Loucy (cell line): ENCODE results near the gene FNTB.
A peak's percentile ranks its signal among the peaks of the same experiment; 100 is the strongest.

Experiments
- H2AFZ ChIP-seq: fragments of 200-600 bp; sonication (generic); 2 replicates; pipeline ENCODE4 v1.6.0; 2016; ENCODE audit warnings: antibody characterized with exemption, mild to moderate bottlenecking, low read length, moderate library complexity
- H3F3A ChIP-seq: fragments of 200-600 bp; 2 replicates; pipeline ENCODE4 v1.6.0; 2016; ENCODE audit warnings: antibody characterized with exemption, low read depth, mild to moderate bottlenecking
- H3K27me3 ChIP-seq: fragments of 200-600 bp; sonication (generic); 2 replicates; pipeline ENCODE4 v1.6.1; 2014; ENCODE audit warnings: low read length, mild to moderate bottlenecking; ENCODE audit not compliant: insufficient read depth, poor library complexity, severe bottlenecking
- H3K36me3 ChIP-seq: fragments of 200-600 bp; sonication (generic); 2 replicates; pipeline ENCODE4 v1.6.1; 2016; ENCODE audit warnings: low read length; ENCODE audit not compliant: insufficient read depth
- H3K4me1 ChIP-seq: fragments of 200-600 bp; sonication (generic); 2 replicates; pipeline ENCODE4 v1.5.1; 2014; ENCODE audit warnings: low read length, mild to moderate bottlenecking; ENCODE audit not compliant: insufficient read depth, poor library complexity, severe bottlenecking
- H3K4me2 ChIP-seq: fragments of 200-600 bp; sonication (generic); 2 replicates; pipeline ENCODE4 v1.6.0; 2014; ENCODE audit warnings: antibody characterized with exemption, low read length, low read depth, mild to moderate bottlenecking; ENCODE audit not compliant: poor library complexity, severe bottlenecking
- H3K4me3 ChIP-seq: fragments of 200-600 bp; sonication (generic); 2 replicates; pipeline ENCODE4 v1.5.1; 2014; ENCODE audit warnings: low read length, mild to moderate bottlenecking, mixed read lengths; ENCODE audit not compliant: poor library complexity, severe bottlenecking
- H3K79me2 ChIP-seq: fragments of 200-600 bp; sonication (generic); 2 replicates; pipeline ENCODE4 v1.6.1; 2014; ENCODE audit warnings: low read length; ENCODE audit not compliant: insufficient read depth
- H3K9ac ChIP-seq: fragments of 200-600 bp; sonication (generic); 2 replicates; pipeline ENCODE4 v1.6.0; 2014; ENCODE audit warnings: mild to moderate bottlenecking, low read depth, low read length, moderate library complexity; ENCODE audit not compliant: poor library complexity, severe bottlenecking
- H3K9me2 ChIP-seq: fragments of 200-600 bp; sonication (generic); replicated peaks from 2 replicates; pipeline ENCODE4 v1.6.1; 2016; ENCODE audit warnings: low read depth, low read length, mixed read lengths
- H3K9me3 ChIP-seq: fragments of 200-600 bp; sonication (generic); 2 replicates; pipeline ENCODE4 v1.6.1; 2014; ENCODE audit warnings: mild to moderate bottlenecking, antibody characterized with exemption, low read length, low read depth; ENCODE audit not compliant: insufficient read depth
- H4K20me1 ChIP-seq: fragments of 200-600 bp; sonication (generic); 2 replicates; pipeline ENCODE4 v1.6.0; 2014; ENCODE audit warnings: antibody characterized with exemption, low read length, mild to moderate bottlenecking; ENCODE audit not compliant: insufficient read depth, poor library complexity, severe bottlenecking
- CTCF ChIP-seq: fragments of 200-600 bp; sonication (generic); conservative IDR thresholded peaks from 2 replicates; pipeline ENCODE4 v1.5.1; 2014; ENCODE audit warnings: mild to moderate bottlenecking, antibody characterized with exemption, low read length
- EZH2phosphoT487 ChIP-seq: fragments of 200-600 bp; IDR thresholded peaks from 2 replicates; pipeline ENCODE4 v1.6.1; 2018; ENCODE audit warnings: antibody characterized with exemption, mild to moderate bottlenecking, moderate library complexity, borderline replicate concordance

The FNTB gene

GRCh38 chr14:64971491-64971942, 15.2 kb upstream of the FNTB start:
- Histone ChIP-seq H2AFZ (peak overlapping the region; percentile 65; the same call in 1 of the 2 replicates), H3K9me2 (no peaks in the 10 kb centered on the region), H3F3A (no peaks in the 10 kb centered on the region), H3K27me3 (no peaks in the 10 kb centered on the region), H3K9me3 (no peaks in the 10 kb centered on the region), H3K79me2 (peaks cover 50% of the 10 kb centered on the region), H3K4me3 (peak overlapping the region; percentile 90), H3K36me3 (no peaks in the 10 kb centered on the region), H3K9ac (peak overlapping the region; percentile 86), H3K4me2 (peak overlapping the region; percentile 96), H3K4me1 (peaks cover 59% of the 10 kb centered on the region), H4K20me1 (peaks cover 4% of the 10 kb centered on the region)
- no peak for TF ChIP-seq EZH2phosphoT487
- no peak for TF ChIP-seq CTCF

- H3K9ac ChIP-seq: peak within 1 kb of the TSS; percentile 86
- H3K79me2 ChIP-seq: peaks cover 43% of the 10 kb centered on the region
- H3K4me1 ChIP-seq: peaks cover 53% of the 10 kb centered on the region
- H4K20me1 ChIP-seq: peaks cover 4% of the 10 kb centered on the region
- no peaks in the 10 kb centered on the region for H3F3A ChIP-seq
- H3K4me2 ChIP-seq: peak within 1 kb of the TSS; percentile 96
- no peaks in the 10 kb centered on the region for H3K9me3 ChIP-seq
- no peaks in the 10 kb centered on the region for H3K27me3 ChIP-seq
- no peak for TF ChIP-seq EZH2phosphoT487
- no peak for TF ChIP-seq CTCF
- H2AFZ ChIP-seq: peak within 1 kb of the TSS; percentile 82
- no peaks in the 10 kb centered on the region for H3K9me2 ChIP-seq
- no peaks in the 10 kb centered on the region for H3K36me3 ChIP-seq
- peak within 1 kb of the TSS; percentile 90 for H3K4me3 ChIP-seq
Observed at GRCh38 chr14:64971943-64972791, 14.5 kb upstream of the FNTB start, which contains the start of gene RAB15. Gene RAB15, minus strand, starts transcription at chr14:64972336. Its CDS starts 260 bp downstream, at chr14:64972076.

- H3K4me2 ChIP-seq: peak overlapping the region; percentile 76
Observed at GRCh38 chr14:64973026-64973442, 13.7 kb upstream of the FNTB start.

More at GRCh38 chr14:64973026-64973442, 13.7 kb upstream of the FNTB start:
- Histone ChIP-seq H3K4me1 (peaks cover 44% of the 10 kb centered on the region), H3K9me3 (no peaks in the 10 kb centered on the region), H4K20me1 (peaks cover 4% of the 10 kb centered on the region), H3F3A (no peaks in the 10 kb centered on the region), H3K9ac (peak overlapping the region; percentile 69), H3K36me3 (no peaks in the 10 kb centered on the region), H3K79me2 (peaks cover 36% of the 10 kb centered on the region), H3K4me3 (peak overlapping the region; percentile 73), H2AFZ (peak overlapping the region; percentile 82; the same call in 1 of the 2 replicates), H3K27me3 (no peaks in the 10 kb centered on the region), H3K9me2 (no peaks in the 10 kb centered on the region)
- TF ChIP-seq EZH2phosphoT487: no peak
- no peak for TF ChIP-seq CTCF
